Tibial artery (tissue), 4 donors: ENCODE results near the gene MYO15B.

Experiments used
- DNase-seq, 2 donors: peaks; one replicate each; pipeline ENCODE4 v3.0.0-alpha.2; 2019
- H3K27ac ChIP-seq, 2 donors: fragments of 200-600 bp; sonication (generic) in 1 of 2; 1 replicate in 1 of 2; 2 replicates in 1 of 2; pipeline ENCODE4 v1.5.1; 2018 to 2019; ENCODE audit warnings: mild to moderate bottlenecking in 1 of 2
- H3K27me3 ChIP-seq, 2 donors: fragments of 200-600 bp; sonication (generic) in 1 of 2; one replicate each; pipeline versions ENCODE4 v1.5.1 to v1.6.0; 2016 to 2019
- H3K36me3 ChIP-seq, 3 donors: fragments of 200-600 bp; sonication (generic) in 2 of 3; one replicate each; pipeline ENCODE4 v1.5.1; 2016 to 2019; ENCODE audit warnings: mild to moderate bottlenecking in 2 of 3
- H3K4me1 ChIP-seq, 4 donors: fragments of 200-600 bp; sonication (generic) in 2 of 4; 1 replicate in 3 of 4; 2 replicates in 1 of 4; pipeline ENCODE4 v1.5.1; 2016 to 2019
- H3K4me3 ChIP-seq, 2 donors: fragments of 200-600 bp; sonication (generic) in 1 of 2; 1 replicate in 1 of 2; 2 replicates in 1 of 2; pipeline ENCODE4 v1.5.1; 2018 to 2019; ENCODE audit warnings: mild to moderate bottlenecking in 2 of 2
- H3K9me3 ChIP-seq, 3 donors: fragments of 200-600 bp; sonication (generic) in 1 of 3; one replicate each; pipeline ENCODE4 v1.5.1; 2016 to 2019
- CTCF ChIP-seq, 2 experiments: fragments of 200-600 bp in 1 of 2; fragments of 450-650 bp in 1 of 2; IDR thresholded peaks; one replicate each; pipeline ENCODE4 v1.5.1; 2017 to 2019; ENCODE audit warnings: antibody characterized with exemption in 2 of 2, mild to moderate bottlenecking in 1 of 2, moderate library complexity in 1 of 2
- intact Hi-C: fragments of 100-400 bp; cut with DNase I; formaldehyde crosslinking; loops from one replicate; pipeline ENCODE4 v1.15.0; 2023; ENCODE audit warnings: low total_unique reads

The MYO15B gene

DNA sequence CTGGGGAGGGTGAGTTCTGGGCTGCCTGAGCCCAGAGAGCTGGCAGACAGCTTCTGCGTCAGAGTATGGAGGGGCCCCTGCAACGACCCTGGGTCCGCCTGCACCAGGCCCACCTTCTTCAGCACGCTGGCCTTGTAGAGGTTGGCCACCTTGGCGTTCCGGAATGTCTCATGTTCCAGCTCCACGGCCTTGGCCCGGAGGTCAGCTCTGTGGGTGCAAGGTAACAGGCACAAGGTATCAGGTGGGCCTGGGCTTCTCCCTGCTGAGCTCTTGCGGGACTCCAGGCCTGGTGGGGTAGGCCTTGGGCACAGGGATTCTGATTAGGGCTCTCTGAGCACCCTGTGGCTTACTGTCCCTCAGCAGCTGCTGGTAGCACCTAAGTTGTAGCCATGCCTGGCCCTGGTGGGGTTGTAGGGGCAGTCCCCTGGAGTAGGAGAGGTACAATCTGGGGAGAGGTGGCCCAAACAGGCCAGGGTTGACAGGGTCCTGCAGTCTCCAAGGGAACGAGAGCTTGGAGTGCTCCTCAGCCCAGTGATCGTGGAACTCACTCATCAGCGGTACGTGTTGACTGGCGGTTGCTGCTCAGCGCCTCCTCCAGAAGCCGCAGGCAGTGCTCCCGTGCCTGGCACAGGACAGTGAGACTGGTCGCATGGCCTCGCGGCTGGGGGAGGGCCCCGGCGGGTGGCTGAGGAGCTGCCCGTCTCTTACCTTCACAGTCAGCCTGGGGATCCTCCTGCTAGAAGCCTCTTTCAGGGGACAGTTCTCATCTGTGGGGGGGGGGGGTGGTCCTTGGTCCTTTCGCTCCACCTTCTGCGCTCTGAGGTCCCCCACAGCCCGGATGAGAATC lies 42.7 kb downstream of the MYO15B start:
- no peak overlapping the region for H3K27ac ChIP-seq
- intact Hi-C loops = loop anchor here (5.0 kb wide), 1 partner anchor 37 kb away; the partner anchor contains the start of genes RECQL5 and SAP30BP
- H3K9me3 ChIP-seq = no peaks in the 10 kb centered on the region
- no peaks in the 10 kb centered on the region for H3K27me3 ChIP-seq
- peaks cover 10 to 27% (median 20%) of the 10 kb centered on the region in 4 donors for H3K4me1 ChIP-seq
- DNase-seq = no peak
- TF ChIP-seq CTCF (IDR thresholded peaks at IDR 0.05) = no peak
- peaks cover 0 to 55% (median 12%) of the 10 kb centered on the region in 3 donors for H3K36me3 ChIP-seq
- no peak overlapping the region for H3K4me3 ChIP-seq

DNA sequence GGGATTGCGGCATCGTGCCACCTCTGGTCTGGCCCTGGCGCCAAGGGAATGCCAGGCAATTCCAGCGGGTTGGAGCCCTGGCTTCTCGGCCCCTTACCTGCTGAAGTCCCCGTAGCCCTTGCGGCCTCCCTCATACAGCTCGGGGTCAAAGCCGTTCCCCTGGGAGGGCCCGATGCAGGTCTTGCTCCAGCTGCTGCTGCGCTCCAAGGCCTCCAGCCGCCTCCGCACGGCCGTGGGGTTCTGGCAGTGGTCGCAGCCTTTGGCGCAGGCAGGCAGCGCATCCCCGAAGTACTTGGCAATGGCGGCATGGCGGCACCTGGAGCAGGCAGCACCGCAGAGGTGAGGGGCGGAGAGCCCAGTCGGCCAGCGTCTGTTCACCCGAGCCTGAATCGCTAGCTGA lies 43.8 kb downstream of the MYO15B start:
- H3K27me3 ChIP-seq = no peaks in the 10 kb centered on the region
- H3K4me3 ChIP-seq = no peak overlapping the region
- intact Hi-C loops = loop anchor here (5.0 kb wide), 1 partner anchor 36 kb away; the partner anchor contains the start of genes RECQL5 and SAP30BP
- H3K36me3 ChIP-seq = peaks cover 0 to 47% (median 3%) of the 10 kb centered on the region in 3 donors
- no peak for TF ChIP-seq CTCF (IDR thresholded peaks at IDR 0.05)
- peaks cover 10 to 27% (median 20%) of the 10 kb centered on the region in 4 donors for H3K4me1 ChIP-seq
- no peak overlapping the region for H3K27ac ChIP-seq
- no peaks in the 10 kb centered on the region for H3K9me3 ChIP-seq
- no peak for DNase-seq

- Histone ChIP-seq H3K27me3 (no peaks in the 10 kb centered on the region), H3K4me3 (no peak overlapping the region), H3K36me3 (peaks cover 0 to 44% (median 0%) of the 10 kb centered on the region in 3 donors), H3K27ac (peak overlapping the region in 1 of 2 donors; percentile 76), H3K4me1 (peaks cover 10 to 27% (median 20%) of the 10 kb centered on the region in 4 donors), H3K9me3 (no peaks in the 10 kb centered on the region)
- intact Hi-C loops = loop anchor here (2.0 to 5.0 kb wide), 2 partner anchors 35 to 116 kb away; partner anchors contain the start of genes RECQL5 and SAP30BP
- DNase-seq = no peak
- TF ChIP-seq CTCF (IDR thresholded peaks at IDR 0.05) = no peak
These were observed 44.8 kb downstream of the MYO15B start for GRCh38 chr17:75632428-75632827.

GRCh38 chr17:75632863-75633485 lies 45.4 kb downstream of the MYO15B start, which contains the start of gene SMIM5:
Gene SMIM5, plus strand, starts transcription at chr17:75633434. Its CDS starts 6,768 bp downstream, at chr17:75640202.
- peak; percentile 93 to 97 for TF ChIP-seq CTCF (IDR thresholded peaks at IDR 0.05)
- Histone ChIP-seq H3K4me1 (peaks cover 10 to 27% (median 20%) of the 10 kb centered on the region in 4 donors), H3K4me3 (peak within 1 kb of the TSS in 1 of 2 donors; percentile 17)

More at GRCh38 chr17:75632863-75633485, 45.4 kb downstream of the MYO15B start, which contains the start of gene SMIM5:
- Histone ChIP-seq H3K27me3 (no peaks in the 10 kb centered on the region), H3K9me3 (no peaks in the 10 kb centered on the region), H3K36me3 (peaks cover 0 to 46% (median 0%) of the 10 kb centered on the region in 3 donors), H3K27ac (peak within 1 kb of the TSS; percentile 72 to 76)
- DNase-seq = peak; percentile 93 to 94
- intact Hi-C loops = loop anchor here (2.0 to 5.0 kb wide), 2 partner anchors 34 to 116 kb away; partner anchors contain the start of genes RECQL5 and SAP30BP
